ENCODE data around the gene DAW1.
"Not testable (repeated sequence)": the region's sequence is repeated elsewhere in the genome, so short reads cannot be mapped to it uniquely, and the experiment has no call there.

Gene DAW1, protein sequence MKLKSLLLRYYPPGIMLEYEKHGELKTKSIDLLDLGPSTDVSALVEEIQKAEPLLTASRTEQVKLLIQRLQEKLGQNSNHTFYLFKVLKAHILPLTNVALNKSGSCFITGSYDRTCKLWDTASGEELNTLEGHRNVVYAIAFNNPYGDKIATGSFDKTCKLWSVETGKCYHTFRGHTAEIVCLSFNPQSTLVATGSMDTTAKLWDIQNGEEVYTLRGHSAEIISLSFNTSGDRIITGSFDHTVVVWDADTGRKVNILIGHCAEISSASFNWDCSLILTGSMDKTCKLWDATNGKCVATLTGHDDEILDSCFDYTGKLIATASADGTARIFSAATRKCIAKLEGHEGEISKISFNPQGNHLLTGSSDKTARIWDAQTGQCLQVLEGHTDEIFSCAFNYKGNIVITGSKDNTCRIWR

DNA sequence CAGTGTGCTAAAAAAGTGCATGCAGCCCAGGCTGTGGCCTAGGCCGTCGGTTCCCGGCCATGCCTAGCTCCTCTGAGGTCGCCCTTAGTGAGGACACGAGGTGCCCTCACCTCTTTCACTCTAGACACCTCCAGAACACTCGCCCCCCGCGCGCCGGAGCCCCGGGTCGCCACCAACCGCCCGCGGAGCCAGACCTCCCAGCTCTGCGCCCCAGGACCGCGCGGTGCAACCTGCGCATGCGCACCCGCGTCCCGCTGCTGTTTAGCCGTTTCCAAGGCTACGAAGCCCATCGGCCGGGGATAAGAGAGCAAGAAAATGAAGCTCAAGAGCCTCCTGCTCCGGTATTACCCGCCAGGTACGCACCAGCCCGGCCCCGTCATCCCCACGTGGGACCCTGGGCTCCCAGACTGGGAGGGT, at the start of gene DAW1:
Gene DAW1, plus strand, starts transcription at position 257 of the 417 bp plus-strand sequence. Its CDS starts 59 bp downstream, at position 316.
- DNase-seq (ENCODE audit: low read depth), result peak; percentile 15

DNA sequence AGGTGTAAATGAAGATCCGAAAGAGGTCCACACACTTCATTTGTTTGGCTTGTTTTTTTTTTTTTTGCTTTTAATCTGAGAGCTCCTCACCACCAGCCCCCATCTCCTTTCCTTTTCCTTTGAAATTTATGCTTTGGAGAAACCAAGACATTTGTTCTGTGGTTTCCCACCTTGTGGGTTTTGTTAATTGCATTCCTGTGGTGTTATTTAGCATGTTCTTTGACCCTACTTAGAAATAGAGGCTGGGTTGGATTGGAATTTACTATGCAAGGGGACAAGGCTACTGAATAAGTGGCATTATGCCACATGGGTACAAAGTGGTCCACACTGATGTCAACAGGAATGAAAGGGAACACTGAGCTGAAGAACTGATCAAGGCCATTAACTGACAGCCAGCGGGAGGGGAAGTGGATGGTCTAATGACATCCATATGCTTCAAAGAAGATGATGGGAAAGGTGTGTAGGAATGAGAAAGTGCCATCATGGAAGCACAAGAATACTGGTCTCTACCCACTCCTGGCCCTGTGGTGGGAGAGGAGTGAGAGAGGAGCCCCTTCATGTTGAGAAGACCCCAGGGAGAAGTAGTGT, 48.9 kb upstream of the DAW1 start:
- DNase-seq (ENCODE audit: low read depth), result no peak

- no peak for DNase-seq (ENCODE audit: low read depth)
Measured at GRCh38 chr2:227823922-227824321, 47.5 kb upstream of the DAW1 start.

GRCh38 chr2:227824711-227825110, 46.7 kb upstream of the DAW1 start:
- no peak for DNase-seq (ENCODE audit: low read depth)

GRCh38 chr2:227826019-227826521, 45.4 kb upstream of the DAW1 start:
- DNase-seq (ENCODE audit: low read depth), result no peak

DNA sequence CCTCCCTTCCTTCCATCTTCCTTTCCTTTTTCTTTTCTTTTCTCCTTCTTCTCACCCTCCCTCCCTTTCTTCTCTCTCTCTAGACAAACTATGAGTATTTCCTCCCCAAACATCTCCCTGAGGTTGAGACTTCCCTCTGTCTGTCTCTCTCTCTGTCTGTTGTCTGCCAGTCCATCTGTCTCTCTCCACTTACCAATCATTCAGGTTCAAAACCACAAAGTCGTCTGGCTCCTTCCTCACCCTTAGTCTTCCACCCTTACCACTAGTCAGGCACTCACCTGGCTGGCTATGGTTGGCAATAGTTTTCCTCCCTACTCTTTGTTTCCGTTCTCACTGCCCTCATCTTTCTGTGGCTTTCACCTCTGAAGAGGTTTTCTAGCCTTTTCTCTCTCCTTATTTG, 44.9 kb upstream of the DAW1 start:
- no peak for DNase-seq (ENCODE audit: low read depth)

DNA sequence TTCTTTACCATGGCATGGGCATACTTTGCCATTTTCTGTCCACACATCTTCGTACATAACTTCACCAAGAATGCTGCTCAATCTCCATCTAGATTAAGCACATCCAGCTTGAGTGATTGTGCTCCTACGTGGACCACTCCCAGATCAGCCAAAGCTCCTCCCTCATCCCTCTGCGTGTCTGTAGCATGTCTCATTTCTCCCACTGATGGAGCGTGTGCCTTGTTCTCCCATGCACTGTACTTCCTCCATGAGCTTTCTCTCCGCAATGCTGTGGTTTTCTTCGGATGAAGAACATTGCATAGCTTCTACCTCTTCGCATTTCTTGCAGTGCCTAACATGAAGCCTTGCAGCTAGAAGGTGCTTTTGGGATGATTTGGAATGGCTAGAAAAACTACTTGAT, 44.3 kb upstream of the DAW1 start:
- no peak for DNase-seq (ENCODE audit: low read depth)

DNA sequence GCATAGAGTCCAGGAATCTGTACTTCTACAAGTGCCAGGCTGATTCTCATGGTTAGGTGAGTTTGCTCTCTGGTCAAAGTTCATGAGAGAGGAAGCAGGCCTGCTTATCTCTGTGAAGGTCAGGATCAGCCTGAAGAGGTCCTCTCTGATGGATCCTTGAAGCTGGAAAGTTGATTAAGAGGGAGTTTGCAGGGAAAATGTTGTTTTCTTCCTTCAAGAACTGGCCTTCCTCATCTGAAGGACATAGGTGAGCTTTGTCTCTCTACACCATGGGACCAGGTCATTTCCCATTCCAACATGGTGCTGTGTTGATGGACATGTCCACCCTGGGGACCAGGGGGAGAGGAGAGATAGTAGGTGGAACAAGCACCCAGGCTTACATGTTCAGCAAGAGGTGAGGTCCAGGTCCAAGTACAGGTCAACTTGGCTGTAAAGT, 42.9 kb upstream of the DAW1 start:
- DNase-seq (ENCODE audit: low read depth), result no peak

GRCh38 chr2:227829337-227829736, 42.1 kb upstream of the DAW1 start:
- no peak for DNase-seq (ENCODE audit: low read depth)

GRCh38 chr2:227834423-227834822, 37.0 kb upstream of the DAW1 start:
- no peak for DNase-seq (ENCODE audit: low read depth)

DNA sequence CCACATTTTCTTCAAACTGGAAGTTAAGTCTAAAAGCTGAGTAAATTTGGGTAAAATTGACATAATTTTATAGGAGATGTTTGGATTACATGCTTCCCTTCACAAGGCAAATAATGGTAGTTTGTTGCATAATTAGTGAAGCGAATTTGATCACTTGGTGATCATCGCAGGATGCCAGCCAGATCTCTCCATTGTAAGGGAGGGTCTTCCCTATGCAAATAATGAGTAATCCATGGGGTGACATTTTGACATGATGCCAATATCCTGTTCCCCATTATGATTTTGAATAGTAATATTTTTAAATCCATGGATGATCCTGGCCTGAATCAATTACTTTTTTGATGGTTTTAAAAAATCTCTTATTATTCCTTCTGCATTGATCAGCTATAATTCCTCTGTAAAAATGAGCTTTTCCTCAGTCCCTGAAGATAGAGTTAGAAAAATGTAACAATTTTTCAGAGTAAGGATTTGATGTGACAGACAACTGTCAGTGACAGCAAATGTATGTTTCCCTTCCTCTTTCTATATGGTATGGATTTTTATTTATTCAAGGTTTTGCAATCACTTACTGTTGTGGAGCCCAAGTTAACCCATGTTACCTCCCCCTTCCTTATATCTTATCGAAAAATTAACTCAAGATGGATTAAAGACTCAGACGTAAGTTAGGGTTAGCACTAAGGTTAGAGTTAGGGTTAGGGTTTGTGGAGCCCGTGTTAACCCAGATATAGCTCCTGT, 36.3 kb upstream of the DAW1 start:
- DNase-seq (ENCODE audit: low read depth), result no peak

DNA sequence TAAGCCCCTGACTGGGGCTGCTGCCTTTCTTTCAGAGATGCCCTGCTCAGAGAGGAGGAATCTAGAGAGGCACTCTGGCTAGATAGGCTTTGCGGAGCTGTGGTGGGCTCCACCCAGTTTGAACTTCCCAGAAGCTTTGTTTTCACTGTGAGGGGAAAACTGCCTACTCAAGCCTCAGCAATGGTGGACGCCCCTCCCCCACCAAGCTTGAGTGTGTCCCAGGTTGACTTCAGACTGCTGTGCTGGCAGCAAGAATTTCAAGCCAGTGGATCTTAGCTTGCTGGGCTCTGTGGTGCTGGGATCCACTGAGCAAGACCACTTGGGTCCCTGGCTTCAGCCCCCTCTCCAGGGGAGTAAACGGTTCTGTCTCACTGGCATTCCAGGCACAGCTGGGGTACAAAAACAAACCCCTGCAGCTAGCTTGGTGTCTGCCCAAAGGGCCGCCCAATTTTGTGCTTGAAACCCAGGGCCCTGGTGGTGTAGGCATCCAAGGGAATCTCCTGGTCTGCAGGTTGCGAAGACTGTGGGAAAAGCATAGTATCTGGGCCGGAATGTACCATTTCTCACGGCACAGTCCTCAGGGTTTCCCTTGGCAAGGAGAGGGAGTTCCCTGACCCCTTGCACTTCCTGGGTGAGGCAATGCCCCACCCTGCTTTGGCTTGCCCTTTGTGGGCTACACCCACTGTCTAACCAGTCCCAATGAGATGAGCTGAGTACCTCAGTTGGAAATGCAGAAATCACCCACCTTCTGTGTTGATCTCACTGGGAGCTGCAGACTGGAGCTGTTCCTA, 31.9 kb upstream of the DAW1 start:
- not testable (repeated sequence) for DNase-seq (ENCODE audit: low read depth)

DNA sequence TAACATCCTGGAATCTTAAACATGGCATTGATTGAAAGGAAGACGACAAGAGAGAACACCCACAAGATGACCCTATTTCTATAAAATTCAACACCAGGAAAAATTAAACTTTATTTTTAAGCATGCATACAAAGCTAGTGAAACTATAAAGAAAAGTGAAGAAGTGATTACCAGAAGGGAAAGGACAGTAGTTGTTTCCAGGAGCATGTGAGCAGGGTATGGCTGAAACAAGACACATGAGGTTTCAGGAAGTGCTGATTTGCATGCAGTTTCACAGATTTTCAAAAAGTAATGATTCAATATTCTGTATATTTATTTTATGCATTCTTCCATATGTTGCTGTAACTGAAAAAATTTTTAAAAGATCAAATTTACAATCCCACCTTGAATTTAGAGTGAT, 24.6 kb upstream of the DAW1 start:
- no peak for DNase-seq (ENCODE audit: low read depth)

- DNase-seq (ENCODE audit: low read depth), result no peak
Measured at GRCh38 chr2:227848146-227848545, 23.3 kb upstream of the DAW1 start.

- DNase-seq (ENCODE audit: low read depth), result no peak
Measured at GRCh38 chr2:227848586-227848985, 22.8 kb upstream of the DAW1 start.

DNA sequence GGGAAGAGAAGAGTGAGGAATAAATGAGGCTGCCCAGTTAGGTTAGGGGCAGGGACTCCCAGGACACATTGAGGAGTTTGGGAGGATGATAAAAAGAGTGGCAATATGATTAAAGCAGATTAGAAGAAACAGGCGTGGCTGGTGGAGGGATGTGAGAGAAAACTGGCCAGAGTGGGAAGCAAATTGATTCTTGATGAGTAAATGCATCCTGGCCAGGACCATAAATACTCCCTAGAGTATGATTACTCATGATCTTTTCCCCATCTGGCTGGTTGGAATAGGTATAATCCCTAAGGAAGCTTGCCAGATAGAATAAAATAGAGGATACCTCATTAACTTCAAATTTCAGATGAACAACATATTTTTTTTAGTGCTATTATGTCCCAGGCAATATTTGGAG, 21.5 kb upstream of the DAW1 start:
- DNase-seq (ENCODE audit: low read depth), result no peak

- no peak for DNase-seq (ENCODE audit: low read depth)
Measured at GRCh38 chr2:227853204-227853629, 18.2 kb upstream of the DAW1 start.

- DNase-seq (ENCODE audit: low read depth), result no peak
Measured at GRCh38 chr2:227853765-227854271, 17.6 kb upstream of the DAW1 start.

DNA sequence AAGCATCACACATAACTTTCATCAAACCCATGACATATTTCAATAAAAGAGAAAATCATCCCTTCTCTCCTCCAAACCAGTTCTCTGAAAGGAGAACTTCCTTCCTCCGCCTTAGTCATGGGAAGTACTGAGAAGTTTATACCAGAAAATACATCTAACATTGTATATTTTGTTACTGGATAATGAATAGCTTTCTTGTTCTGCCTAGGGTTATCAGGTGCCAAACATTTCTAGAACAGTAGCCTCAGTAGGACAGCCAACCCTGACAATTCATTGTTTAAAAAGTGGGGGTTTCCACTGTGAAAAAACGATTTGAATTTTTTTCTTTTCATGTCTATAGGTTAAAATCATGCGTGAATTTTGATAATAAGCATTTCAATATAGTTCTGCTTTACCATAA, 16.0 kb upstream of the DAW1 start:
- DNase-seq (ENCODE audit: low read depth), result no peak

GRCh38 chr2:227856697-227857096, 14.7 kb upstream of the DAW1 start:
- no peak for DNase-seq (ENCODE audit: low read depth)

- no peak for DNase-seq (ENCODE audit: low read depth)
Measured at GRCh38 chr2:227860221-227860641, 11.2 kb upstream of the DAW1 start.

DNA sequence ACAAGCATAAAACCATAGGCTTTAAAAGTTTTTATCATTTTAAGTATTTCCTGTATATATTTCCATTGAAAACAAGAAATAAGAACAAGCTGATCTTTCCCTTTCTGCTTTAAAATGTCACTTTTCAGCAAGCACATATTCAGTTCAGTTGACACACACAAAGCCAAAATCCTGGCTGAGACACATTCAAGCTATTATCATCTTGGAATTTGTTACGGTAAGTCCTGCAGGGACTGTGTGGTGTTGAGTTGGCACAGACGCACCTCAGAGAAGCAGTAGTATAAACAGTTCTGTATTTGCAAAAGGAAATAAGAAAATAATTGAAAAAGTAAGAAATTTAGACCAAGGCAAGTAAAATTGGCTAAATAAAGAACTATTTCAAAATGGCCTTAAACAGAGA, 10.4 kb upstream of the DAW1 start:
- DNase-seq (ENCODE audit: low read depth), result no peak
